Measurements from ENCODE around the gene IL17REL.

GRCh38 chr22:49999946-50000586 is 12.5 kb downstream of the IL17REL start:
- TF ChIP-seq POGZ (CRISPR knock-in tag; IDR thresholded peaks at IDR 0.05) (no peak), ZHX1 (CRISPR knock-in tag; IDR thresholded peaks at IDR 0.05; ENCODE audit: low read depth) (no peak), JUND (CRISPR knock-in tag; IDR thresholded peaks at IDR 0.05) (no peak), ZNF281 (CRISPR knock-in tag; IDR thresholded peaks at IDR 0.05; ENCODE audit: borderline replicate concordance) (no peak), POLR2A (IDR thresholded peaks at IDR 0.05; ENCODE audit: insufficient read depth in 1 of 2, low read depth in 2 of 2, low read length in 2 of 2) (no peak), ZNF468 (CRISPR knock-in tag; IDR thresholded peaks at IDR 0.05) (no peak), IRF2 (CRISPR knock-in tag; IDR thresholded peaks at IDR 0.05) (no peak)

Measured in HepG2 (cell line).